ENCODE data around the gene ORC3.

DNA sequence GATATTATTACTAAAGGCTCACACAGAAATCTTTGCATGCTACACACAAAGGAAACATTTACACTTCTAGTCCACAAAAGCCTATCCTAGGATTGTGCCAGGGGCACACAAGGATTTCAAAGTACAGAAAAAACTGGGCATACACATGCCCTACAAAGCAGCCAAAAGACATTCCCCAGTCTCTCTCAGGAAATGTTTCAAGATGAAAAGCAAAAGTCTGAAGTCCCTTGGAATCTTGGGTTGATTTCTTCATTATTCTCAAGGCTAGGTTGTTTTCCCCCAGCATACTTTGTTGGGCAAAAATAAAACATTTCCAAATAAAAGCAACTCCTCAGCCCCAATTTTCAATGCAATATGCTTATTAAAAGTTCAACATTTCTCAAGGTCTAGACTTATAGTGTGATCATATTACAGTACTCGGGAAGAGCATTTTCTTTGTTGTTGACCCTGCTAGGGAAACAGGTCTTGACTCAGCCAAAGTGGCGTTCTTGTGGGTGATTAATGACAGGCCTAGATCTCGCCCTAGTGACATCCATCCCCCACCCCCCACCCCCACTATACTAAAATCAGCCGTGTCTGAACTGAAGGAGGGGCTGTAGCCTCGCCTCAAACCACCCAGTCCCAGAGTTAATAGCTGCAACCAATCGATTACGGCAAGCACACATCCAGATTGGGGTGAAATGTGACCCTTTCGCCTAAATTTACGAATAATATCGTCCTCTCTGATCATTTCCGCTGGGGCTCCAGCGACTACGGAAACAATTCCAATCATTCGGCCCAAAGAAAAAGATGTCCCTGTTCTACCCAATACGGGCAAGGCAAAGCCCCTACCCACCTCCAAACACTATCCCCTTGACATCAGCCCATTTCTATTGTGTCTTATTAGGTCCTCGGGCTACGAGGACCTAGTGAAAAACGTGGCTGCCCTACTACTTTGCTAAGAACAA, 110.7 kb downstream of the ORC3 start:
- TF ChIP-seq, protein P1, sequence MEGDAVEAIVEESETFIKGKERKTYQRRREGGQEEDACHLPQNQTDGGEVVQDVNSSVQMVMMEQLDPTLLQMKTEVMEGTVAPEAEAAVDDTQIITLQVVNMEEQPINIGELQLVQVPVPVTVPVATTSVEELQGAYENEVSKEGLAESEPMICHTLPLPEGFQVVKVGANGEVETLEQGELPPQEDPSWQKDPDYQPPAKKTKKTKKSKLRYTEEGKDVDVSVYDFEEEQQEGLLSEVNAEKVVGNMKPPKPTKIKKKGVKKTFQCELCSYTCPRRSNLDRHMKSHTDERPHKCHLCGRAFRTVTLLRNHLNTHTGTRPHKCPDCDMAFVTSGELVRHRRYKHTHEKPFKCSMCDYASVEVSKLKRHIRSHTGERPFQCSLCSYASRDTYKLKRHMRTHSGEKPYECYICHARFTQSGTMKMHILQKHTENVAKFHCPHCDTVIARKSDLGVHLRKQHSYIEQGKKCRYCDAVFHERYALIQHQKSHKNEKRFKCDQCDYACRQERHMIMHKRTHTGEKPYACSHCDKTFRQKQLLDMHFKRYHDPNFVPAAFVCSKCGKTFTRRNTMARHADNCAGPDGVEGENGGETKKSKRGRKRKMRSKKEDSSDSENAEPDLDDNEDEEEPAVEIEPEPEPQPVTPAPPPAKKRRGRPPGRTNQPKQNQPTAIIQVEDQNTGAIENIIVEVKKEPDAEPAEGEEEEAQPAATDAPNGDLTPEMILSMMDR (IDR thresholded peaks at IDR 0.05) = no peak
- TF ChIP-seq POLR2A (IDR thresholded peaks at IDR 0.05) (no peak), EP300 (IDR thresholded peaks at IDR 0.05) (no peak), POLR2AphosphoS5 (IDR thresholded peaks at IDR 0.05) (peak in 2 of 4 donors; percentile 12 to 13)

All from sigmoid colon (tissue), 4 donors.